Measurements from ENCODE around the gene LPAR5.

DNA sequence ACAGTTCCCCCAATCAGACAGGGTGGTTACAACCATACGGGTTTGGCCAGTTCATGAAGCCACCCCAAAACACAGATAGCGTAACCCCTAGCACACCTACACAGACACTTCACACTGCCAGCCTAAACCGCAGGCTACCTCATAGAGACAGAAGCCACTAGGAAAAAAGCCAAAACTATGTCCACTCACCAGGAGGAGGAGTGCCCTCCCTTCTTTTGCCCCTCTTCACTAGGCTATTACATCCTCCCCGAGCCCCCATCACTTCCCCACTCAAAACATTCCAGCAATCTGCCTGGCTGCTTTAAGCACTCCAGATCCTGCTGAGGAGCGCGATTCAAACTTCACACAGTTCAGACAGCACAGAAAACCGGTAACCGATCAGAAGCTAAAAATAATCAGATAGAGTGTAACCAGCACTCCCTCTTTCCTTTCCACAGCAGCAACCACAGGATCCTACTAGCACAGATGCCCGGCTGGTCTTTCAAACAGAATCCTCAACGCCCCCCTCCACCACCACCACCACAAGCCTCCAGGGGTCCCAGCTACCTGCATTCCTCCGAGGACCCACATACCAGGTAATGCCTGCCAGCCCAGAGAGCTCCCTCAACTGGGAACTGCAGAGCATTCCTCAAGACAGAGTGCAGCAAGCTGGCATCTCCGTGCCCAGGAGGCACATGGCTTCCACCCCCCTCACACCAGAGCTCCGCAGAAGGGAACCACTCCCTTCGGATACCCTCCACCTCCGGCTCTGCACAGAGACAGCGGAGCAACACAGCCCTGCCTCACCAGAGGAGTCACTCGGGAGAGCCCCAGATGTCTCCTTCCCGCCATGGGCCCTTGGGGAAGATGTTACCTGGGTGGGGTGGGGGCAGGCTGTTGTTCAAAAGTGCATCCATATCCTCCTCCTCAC is 30.1 kb downstream of the LPAR5 start:
- TF ChIP-seq, protein P1, sequence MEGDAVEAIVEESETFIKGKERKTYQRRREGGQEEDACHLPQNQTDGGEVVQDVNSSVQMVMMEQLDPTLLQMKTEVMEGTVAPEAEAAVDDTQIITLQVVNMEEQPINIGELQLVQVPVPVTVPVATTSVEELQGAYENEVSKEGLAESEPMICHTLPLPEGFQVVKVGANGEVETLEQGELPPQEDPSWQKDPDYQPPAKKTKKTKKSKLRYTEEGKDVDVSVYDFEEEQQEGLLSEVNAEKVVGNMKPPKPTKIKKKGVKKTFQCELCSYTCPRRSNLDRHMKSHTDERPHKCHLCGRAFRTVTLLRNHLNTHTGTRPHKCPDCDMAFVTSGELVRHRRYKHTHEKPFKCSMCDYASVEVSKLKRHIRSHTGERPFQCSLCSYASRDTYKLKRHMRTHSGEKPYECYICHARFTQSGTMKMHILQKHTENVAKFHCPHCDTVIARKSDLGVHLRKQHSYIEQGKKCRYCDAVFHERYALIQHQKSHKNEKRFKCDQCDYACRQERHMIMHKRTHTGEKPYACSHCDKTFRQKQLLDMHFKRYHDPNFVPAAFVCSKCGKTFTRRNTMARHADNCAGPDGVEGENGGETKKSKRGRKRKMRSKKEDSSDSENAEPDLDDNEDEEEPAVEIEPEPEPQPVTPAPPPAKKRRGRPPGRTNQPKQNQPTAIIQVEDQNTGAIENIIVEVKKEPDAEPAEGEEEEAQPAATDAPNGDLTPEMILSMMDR (IDR thresholded peaks at IDR 0.05): no peak
- TF ChIP-seq POLR2A (IDR thresholded peaks at IDR 0.05) (no peak), EP300 (IDR thresholded peaks at IDR 0.05; ENCODE audit: low read depth) (no peak)

Measured in transverse colon (tissue), 3 donors.